Hindlimb muscle (tissue), 1 donor: ENCODE data around the gene BEND4. TPM values are rescaled to one million over a fixed set of nuclear protein-coding genes. Genes with fewer than 3 reads are reported as not detected.

ENCODE experiments used
- DNase-seq: peaks from one replicate; pipeline ENCODE4 v3.0.0-alpha.2; 2013
- polyA plus RNA-seq: library from polyadenylated mRNA; unstranded; fragments of 120-200 nt; gene quantifications from one replicate; pipeline ENCODE4 v1.2.1, GENCODE V29; 2013; ENCODE audit not compliant: insufficient read length

BEND4 gene
- polyA plus RNA-seq, 1 donor, result 0.10 TPM

- DNase-seq, result no peak
These were observed 47.9 kb downstream of the BEND4 start for GRCh38 chr4:42104521-42104920.

GRCh38 chr4:42101446-42101975, 50.9 kb downstream of the BEND4 start:
- DNase-seq, result no peak

- no peak for DNase-seq
These were observed 64.1 kb downstream of the BEND4 start for GRCh38 chr4:42088386-42088785.

GRCh38 chr4:42083816-42084215, 68.6 kb downstream of the BEND4 start:
- DNase-seq, result no peak

GRCh38 chr4:42080306-42080705, 72.1 kb downstream of the BEND4 start:
- DNase-seq, result no peak

- DNase-seq, result no peak
These were observed 74.2 kb downstream of the BEND4 start for GRCh38 chr4:42078184-42078801.

GRCh38 chr4:42074294-42074693, 78.2 kb downstream of the BEND4 start:
- no peak for DNase-seq

GRCh38 chr4:42070463-42070862, 82.0 kb downstream of the BEND4 start:
- no peak for DNase-seq

- no peak for DNase-seq
These were observed 85.2 kb downstream of the BEND4 start for GRCh38 chr4:42067264-42067663.

GRCh38 chr4:42066402-42066801, 86.1 kb downstream of the BEND4 start:
- no peak for DNase-seq

Other genes starting within 250 kb of the BEND4 start
- gene TMEM33, start 217.2 kb downstream of the BEND4 start, polyA plus RNA-seq, result 17.8 TPM
- 0.34 TPM for gene DCAF4L1, start 170.9 kb downstream of the BEND4 start, polyA plus RNA-seq
- gene SLC30A9, start 162.1 kb downstream of the BEND4 start, polyA plus RNA-seq, result 48.0 TPM
- gene SHISA3, start 244.8 kb upstream of the BEND4 start, polyA plus RNA-seq, result 7.2 TPM